PC-3 (cell line): ENCODE data around the gene EIF2B4. TPM values are rescaled to one million over a fixed set of nuclear protein-coding genes. Genes with fewer than 3 reads are reported as not detected.

Experiments
- total RNA-seq: library from RNA; depleted of rRNA; stranded (reverse); fragments of >200 nt; gene quantifications from 2 replicates; pipeline ENCODE4 v1.2.3, GENCODE V29; 2014; rRNA removed

The EIF2B4 gene
- total RNA-seq, 1 experiment from 2014 or later = 35.8 TPM

Other genes with a start within 250 kb of the EIF2B4 start
- 0.36 TPM in 1 of 2 replicates, not detected in the other for gene ABHD1, start 246.5 kb downstream of the EIF2B4 start, total RNA-seq
- gene PREB, start 235.7 kb downstream of the EIF2B4 start, total RNA-seq = 85.6 and 103 TPM in 2 replicates
- not detected in 2 replicates for gene PRR30, start 230.9 kb downstream of the EIF2B4 start, total RNA-seq
- not detected in 2 replicates for gene TCF23, start 221.3 kb downstream of the EIF2B4 start, total RNA-seq
- 111 and 130 TPM in 2 replicates for gene ATRAID, start 158.3 kb downstream of the EIF2B4 start, total RNA-seq
- 46.0 and 48.1 TPM in 2 replicates for gene SLC5A6, start 158.1 kb downstream of the EIF2B4 start, total RNA-seq
- gene CAD, start 153.0 kb downstream of the EIF2B4 start, total RNA-seq = 85.9 and 121 TPM in 2 replicates
- gene SLC30A3, start 107.3 kb downstream of the EIF2B4 start, total RNA-seq = 0.36 TPM in 1 of 2 replicates, not detected in the other
- not detected in 2 replicates for gene DNAJC5G, start 94.9 kb downstream of the EIF2B4 start, total RNA-seq
- gene TRIM54, start 87.9 kb downstream of the EIF2B4 start, total RNA-seq = 0.51 and 1.6 TPM in 2 replicates
- 0.52 and 3.6 TPM in 2 replicates for gene UCN, start 61.9 kb downstream of the EIF2B4 start, total RNA-seq
- 41.8 and 59.2 TPM in 2 replicates for gene MPV17, start 47.2 kb downstream of the EIF2B4 start, total RNA-seq
- 82.2 and 98.1 TPM in 2 replicates for gene GTF3C2, start 13.6 kb downstream of the EIF2B4 start, total RNA-seq
- 99.6 and 110 TPM in 2 replicates for gene SNX17, start 278 bp upstream of the EIF2B4 start, total RNA-seq
- 7.4 and 9.7 TPM in 2 replicates for gene ZNF513, start 10.4 kb upstream of the EIF2B4 start, total RNA-seq
- gene PPM1G, start 39.3 kb upstream of the EIF2B4 start, total RNA-seq = 122 and 133 TPM in 2 replicates
- gene NRBP1, start 58.3 kb upstream of the EIF2B4 start, total RNA-seq = 66.6 and 69.3 TPM in 2 replicates
- 0.22 TPM in 1 of 2 replicates, not detected in the other for gene KRTCAP3, start 72.0 kb upstream of the EIF2B4 start, total RNA-seq
- 12.8 and 22.9 TPM in 2 replicates for gene IFT172, start 119.4 kb upstream of the EIF2B4 start, total RNA-seq
- gene FNDC4, start 124.9 kb upstream of the EIF2B4 start, total RNA-seq = 1.7 and 4.7 TPM in 2 replicates
- gene GCKR, start 126.5 kb upstream of the EIF2B4 start, total RNA-seq = not detected in 2 replicates
- gene ZNF512, start 212.7 kb upstream of the EIF2B4 start, total RNA-seq = not detected in 2 replicates